ENCODE measurements around the gene GPR179.
"Not testable (repeated sequence)": the region's sequence is repeated elsewhere in the genome, so short reads cannot be mapped to it uniquely, and the experiment has no call there.

The GPR179 gene

DNA sequence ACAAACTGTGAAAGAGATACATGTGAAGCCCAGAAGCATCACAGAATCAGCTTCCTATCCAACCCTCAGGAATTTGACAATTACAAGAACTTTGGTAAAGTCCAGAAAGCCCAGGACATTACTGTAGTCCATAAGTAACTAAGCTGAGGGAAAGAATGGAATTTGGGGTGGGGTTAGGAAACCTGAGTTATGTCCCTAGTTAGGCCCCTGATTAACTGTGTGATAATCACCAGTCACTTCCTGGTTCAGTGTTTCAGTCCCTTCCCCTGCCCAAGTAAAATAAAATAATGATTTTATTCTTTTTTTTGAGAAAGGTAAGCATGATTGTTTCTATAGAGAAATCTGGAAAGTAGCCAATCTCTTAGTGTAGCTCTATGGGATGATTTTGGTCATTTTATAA, 57.8 kb downstream of the GPR179 start:
- DNase-seq, result peak; percentile 13
- in situ Hi-C loops (cut with HindIII; ENCODE audit: low pct_ligation_motif_present, low pct_unique_long_range_greater_than_20kb, low sequenced_read_pairs), result not testable (repeated sequence)
